Subcutaneous abdominal adipose tissue (tissue), 5 donors: ENCODE results near the gene UAP1L1.
"Not testable (repeated sequence)": the region's sequence is repeated elsewhere in the genome, so short reads cannot be mapped to it uniquely, and the experiment has no call there.

Experiments used
- H3K27ac ChIP-seq: one replicate; pipeline ENCODE4 v1.7.0; 2013; ENCODE audit warnings: low read depth, mild to moderate bottlenecking, inconsistent platforms, low read length, moderate library complexity
- H3K27me3 ChIP-seq, 5 donors: one replicate each; pipeline ENCODE4 v1.7.0; 2013; ENCODE audit warnings: low read length in 5 of 5, inconsistent platforms in 1 of 5; ENCODE audit not compliant: control insufficient read depth in 5 of 5, insufficient read depth in 4 of 5
- H3K36me3 ChIP-seq, 5 donors: one replicate each; pipeline ENCODE4 v1.7.0; 2013; ENCODE audit warnings: low read length in 5 of 5; ENCODE audit not compliant: control insufficient read depth in 5 of 5, insufficient read depth in 5 of 5
- H3K4me1 ChIP-seq, 5 donors: one replicate each; pipeline ENCODE4 v1.7.0; 2013; ENCODE audit warnings: low read length in 5 of 5, mild to moderate bottlenecking in 3 of 5, moderate library complexity in 1 of 5; ENCODE audit not compliant: control insufficient read depth in 5 of 5, insufficient read depth in 5 of 5
- H3K4me3 ChIP-seq, 5 donors: one replicate each; pipeline ENCODE4 v1.7.0; 2013; ENCODE audit warnings: low read length in 5 of 5, low read depth in 1 of 5
- H3K9ac ChIP-seq, 5 donors: one replicate each; pipeline ENCODE4 v1.7.0; 2013; ENCODE audit warnings: low read length in 5 of 5, mild to moderate bottlenecking in 4 of 5, moderate library complexity in 3 of 5
- H3K9me3 ChIP-seq, 5 donors: one replicate each; pipeline ENCODE4 v1.7.0; 2013; ENCODE audit warnings: low read length in 5 of 5; ENCODE audit not compliant: control insufficient read depth in 5 of 5
- donor health status: healthy.
- donor health status: healthy.
- donor health status: healthy.
- donor health status: healthy.
- donor health status: healthy.

Gene UAP1L1

DNA sequence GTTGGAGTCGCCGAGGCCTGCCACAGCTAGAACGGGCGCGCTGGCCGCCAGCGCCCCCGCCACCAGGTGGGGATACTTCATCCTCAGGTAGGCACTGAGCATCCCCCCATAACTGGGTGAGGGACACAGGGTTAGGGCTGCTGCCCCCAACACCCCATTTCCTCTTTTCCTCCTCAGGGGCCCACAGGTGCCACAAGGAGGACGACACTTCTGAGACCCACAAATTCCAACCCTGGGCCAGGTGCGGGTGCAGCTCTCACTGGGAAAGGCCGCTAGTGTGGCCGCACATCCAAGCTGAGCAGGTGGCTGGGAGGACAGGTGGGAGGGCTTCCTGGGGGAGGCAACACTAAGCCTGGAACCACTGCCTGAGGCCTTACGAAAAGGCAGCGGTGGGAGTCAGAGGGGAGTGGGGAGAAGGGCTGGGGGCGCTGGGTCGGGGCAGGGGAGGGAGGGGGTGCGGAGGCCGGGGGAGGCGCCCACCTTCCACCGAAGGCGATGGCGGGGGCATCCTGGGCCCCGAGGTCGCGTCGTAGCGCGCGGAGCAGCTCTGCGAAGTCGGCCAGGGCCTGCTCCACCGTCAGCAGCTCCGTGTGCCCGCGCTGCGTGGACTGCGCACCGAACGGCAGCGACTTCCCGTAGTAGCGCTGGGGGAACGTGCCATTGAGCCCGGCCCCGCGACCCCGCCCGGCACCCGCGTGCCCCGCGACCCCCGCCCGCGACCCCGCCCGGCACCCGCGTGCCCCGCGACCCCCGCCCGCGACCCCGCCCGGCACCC lies 36.3 kb downstream of the UAP1L1 start:
- Histone ChIP-seq H3K27ac (no peak overlapping the region), H3K9ac (peak overlapping the region in 1 of 5 donors; percentile 1), H3K4me1 (peaks cover 0 to 35% (median 22%) of the 10 kb centered on the region in 5 donors), H3K9me3 (no peaks in the 10 kb centered on the region), H3K36me3 (peaks cover 0 to 48% (median 39%) of the 10 kb centered on the region in 5 donors), H3K4me3 (peak overlapping the region in 1 of 5 donors; percentile 42), H3K27me3 (peaks cover 0 to 6% (median 0%) of the 10 kb centered on the region in 5 donors)

DNA sequence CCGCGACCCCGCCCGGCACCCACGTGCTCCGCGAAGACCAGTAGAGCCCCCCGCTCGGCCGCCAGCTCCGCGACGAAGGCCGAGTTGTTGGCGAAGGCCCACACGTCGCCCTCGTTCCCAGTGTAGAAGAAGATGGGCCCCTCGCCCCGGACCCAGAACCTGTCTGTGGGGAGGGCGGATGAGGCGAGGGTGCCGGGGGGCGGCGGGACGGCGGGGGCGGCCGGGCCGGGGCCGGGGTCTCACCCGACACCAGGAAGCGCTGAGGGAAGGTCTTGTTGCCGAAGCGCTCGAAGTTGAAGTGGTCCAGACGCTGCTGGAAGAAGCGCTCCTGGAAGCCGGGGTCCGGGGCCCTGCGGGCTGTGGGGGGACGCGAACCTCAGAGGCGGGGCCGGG lies 36.9 kb downstream of the UAP1L1 start:
- H3K27me3 ChIP-seq = peaks cover 0 to 6% (median 0%) of the 10 kb centered on the region in 5 donors
- no peak overlapping the region for H3K27ac ChIP-seq
- H3K4me1 ChIP-seq = peaks cover 0 to 35% (median 22%) of the 10 kb centered on the region in 5 donors
- peaks cover 0 to 41% (median 34%) of the 10 kb centered on the region in 5 donors for H3K36me3 ChIP-seq
- no peaks in the 10 kb centered on the region for H3K9me3 ChIP-seq
- H3K4me3 ChIP-seq = peak overlapping the region in 4 of 5 donors; percentile 44 to 72 (median 56)
- peak overlapping the region in 2 of 5 donors; percentile 55 to 56 for H3K9ac ChIP-seq

DNA sequence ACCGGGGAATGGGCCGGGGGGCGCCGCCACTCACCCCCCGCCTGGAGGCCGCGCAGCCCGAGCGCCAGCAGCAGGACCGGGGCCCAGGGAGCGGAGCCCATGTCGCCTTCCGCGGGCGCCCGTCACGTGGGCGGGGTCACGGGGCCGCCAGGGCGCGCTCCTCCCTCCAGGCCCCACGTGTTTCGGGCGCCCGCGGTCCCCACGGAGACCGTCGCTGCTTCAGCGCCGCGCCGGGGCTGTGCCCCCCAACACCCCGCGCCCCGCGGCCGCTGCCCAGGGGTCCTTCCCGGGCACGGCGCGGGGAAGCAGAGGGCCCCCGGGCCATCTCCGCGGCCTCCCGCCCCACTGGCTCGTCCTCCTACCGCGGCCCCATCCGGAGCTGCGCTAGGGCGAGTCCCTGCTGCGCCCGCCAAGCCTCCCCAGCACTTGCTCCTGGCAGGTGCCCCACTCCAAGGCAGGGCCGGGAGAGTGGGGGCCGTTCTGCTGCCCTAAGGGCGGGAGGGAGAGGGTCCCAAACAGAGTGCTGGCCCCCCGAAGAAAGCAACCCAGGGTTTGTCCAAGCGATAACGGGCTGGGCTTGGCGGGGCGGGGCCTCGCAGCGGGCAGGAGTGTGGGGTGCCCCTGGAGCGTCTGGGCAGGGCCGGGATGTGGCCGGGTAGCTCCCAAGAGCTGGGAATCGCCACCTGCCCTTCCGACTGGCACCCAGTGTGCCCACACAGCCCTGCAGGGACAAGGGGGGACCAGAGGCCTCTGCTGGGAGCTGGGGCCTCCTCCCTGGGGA lies 37.5 kb downstream of the UAP1L1 start, which contains the start of gene DPP7:
DPP7 (minus strand) TSS at position 121 of the 781 bp plus-strand sequence; CDS start at position 101, 20 bp downstream.
- Histone ChIP-seq H3K36me3 (peaks cover 0 to 36% (median 28%) of the 10 kb centered on the region in 5 donors), H3K9ac (peak within 1 kb of the TSS in 4 of 5 donors; percentile 55 to 71 (median 58)), H3K9me3 (no peaks in the 10 kb centered on the region), H3K27ac (no peak within 1 kb of the TSS), H3K4me3 (peak within 1 kb of the TSS in 4 of 5 donors; percentile 44 to 72 (median 56)), H3K4me1 (peaks cover 0 to 35% (median 22%) of the 10 kb centered on the region in 5 donors), H3K27me3 (peaks cover 0 to 6% (median 0%) of the 10 kb centered on the region in 5 donors)

DNA sequence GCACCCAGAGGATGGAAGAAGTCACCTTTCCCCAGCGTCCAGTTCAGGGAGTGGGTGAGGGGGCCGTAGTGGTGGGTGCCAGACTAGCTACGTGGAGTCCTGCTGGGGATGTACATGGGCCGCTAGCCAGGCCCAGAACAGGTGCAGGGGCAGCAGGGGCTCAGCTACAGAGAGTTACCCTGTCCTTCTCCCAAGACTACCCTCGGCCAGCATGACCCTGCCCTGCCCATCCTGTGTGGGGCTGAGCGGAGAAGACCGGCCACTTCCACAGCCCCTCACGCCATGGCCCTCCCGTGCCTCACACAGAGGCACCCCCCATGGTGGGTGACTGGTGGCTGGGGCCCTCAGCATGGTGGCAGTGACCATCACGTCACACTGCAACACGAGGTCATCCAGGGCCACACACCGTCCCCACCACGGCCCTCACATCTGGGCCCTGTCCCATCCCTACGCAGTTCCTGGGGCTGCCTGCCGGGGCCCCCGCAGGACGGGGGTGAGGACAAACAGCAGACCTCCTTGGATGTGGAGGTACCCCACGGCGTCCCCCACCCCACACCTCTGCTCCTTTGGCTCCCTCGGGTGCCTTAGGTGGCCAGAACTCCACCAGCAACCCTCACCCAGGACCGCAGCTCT lies 38.2 kb downstream of the UAP1L1 start:
- Histone ChIP-seq H3K27me3 (peaks cover 0 to 6% (median 0%) of the 10 kb centered on the region in 5 donors), H3K9me3 (no peaks in the 10 kb centered on the region), H3K4me1 (peaks cover 0 to 35% (median 22%) of the 10 kb centered on the region in 5 donors), H3K36me3 (peaks cover 0 to 29% (median 21%) of the 10 kb centered on the region in 5 donors), H3K9ac (peak overlapping the region in 2 of 5 donors; percentile 61 to 71), H3K27ac (no peak overlapping the region), H3K4me3 (peak overlapping the region in 3 of 5 donors; percentile 55 to 72 (median 57))

DNA sequence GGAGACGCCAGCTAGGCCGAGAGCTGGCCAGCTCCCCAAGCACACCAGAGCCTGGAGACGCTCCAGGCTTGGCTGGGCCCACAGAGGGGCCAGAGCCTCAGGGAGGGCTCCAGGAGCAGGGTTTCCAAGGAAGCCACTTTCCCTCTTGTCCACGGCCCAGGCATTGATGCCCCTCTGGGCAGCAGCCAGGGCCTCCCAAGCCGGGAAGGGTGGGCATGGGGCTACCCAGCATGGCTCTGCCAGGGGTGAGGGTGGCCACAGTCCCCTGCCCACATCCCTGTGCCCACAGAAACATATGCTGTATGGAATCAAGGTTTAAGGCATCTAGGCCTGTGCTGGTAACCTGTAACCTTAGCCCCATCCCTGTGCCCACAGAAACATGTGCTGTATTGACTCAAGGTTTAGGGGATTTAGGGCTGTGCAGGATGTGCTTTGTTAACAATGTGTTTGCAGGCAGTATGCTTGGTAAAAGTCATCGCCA lies 38.8 kb downstream of the UAP1L1 start:
- H3K9me3 ChIP-seq = no peaks in the 10 kb centered on the region
- H3K4me3 ChIP-seq = no peak overlapping the region
- peaks cover 0 to 35% (median 22%) of the 10 kb centered on the region in 5 donors for H3K4me1 ChIP-seq
- H3K9ac ChIP-seq = peak overlapping the region in 1 of 5 donors; percentile 25
- H3K36me3 ChIP-seq = peaks cover 0 to 23% (median 15%) of the 10 kb centered on the region in 5 donors
- H3K27ac ChIP-seq = no peak overlapping the region
- peaks cover 0 to 6% (median 0%) of the 10 kb centered on the region in 5 donors for H3K27me3 ChIP-seq

DNA sequence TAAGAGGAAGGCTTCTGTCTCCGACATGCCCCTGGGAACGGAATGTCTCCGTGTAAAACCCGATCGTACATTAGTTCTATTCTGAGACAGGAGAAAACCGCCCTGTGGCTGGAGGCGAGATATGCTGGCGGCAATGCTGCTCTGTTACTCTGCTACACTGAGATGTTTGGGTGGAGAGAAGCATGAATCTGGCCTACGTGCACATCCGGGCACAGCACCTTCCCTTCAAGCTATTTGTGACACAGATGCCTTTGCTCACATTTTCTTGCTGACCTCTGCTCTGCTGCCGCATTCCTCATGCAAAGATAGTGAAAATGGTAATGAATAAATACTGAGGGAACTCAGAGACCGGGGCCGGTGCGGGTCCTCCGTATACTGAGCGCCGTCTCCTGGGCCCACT lies 39.4 kb downstream of the UAP1L1 start:
- Histone ChIP-seq H3K9ac (no peak overlapping the region), H3K4me1 (peaks cover 0 to 35% (median 22%) of the 10 kb centered on the region in 5 donors), H3K27me3 (peaks cover 0 to 6% (median 0%) of the 10 kb centered on the region in 5 donors), H3K9me3 (no peaks in the 10 kb centered on the region), H3K27ac (no peak overlapping the region), H3K4me3 (no peak overlapping the region), H3K36me3 (peaks cover 0 to 16% (median 14%) of the 10 kb centered on the region in 5 donors)

DNA sequence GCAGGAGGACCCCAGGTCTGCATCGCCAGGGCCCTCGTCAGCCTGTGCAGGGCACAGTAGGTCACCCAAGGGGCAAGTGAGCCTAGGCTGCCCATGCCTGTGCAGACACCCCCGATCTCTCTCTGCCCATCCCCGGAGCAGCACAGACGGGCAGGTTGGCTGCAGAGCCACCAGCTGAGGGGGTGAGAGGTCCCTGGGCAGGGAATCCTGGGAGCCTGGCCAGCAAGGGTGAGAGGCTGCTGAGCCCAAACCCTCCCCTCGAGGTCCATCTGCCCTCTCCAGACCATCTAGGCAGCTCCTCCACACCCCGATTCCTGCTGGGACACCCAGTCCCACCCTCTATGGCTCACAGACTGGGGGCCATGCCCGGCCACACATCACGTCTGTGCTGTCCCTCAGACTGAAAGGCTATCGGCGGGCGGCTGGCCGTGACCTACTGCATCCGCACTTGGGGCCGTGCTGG lies 40.0 kb downstream of the UAP1L1 start:
- Histone ChIP-seq H3K4me1 (peaks cover 0 to 35% (median 22%) of the 10 kb centered on the region in 5 donors), H3K27ac (no peak overlapping the region), H3K9ac (peak overlapping the region in 1 of 5 donors; percentile 10), H3K4me3 (peak overlapping the region in 1 of 5 donors; percentile 11), H3K36me3 (peaks cover 0 to 11% (median 8%) of the 10 kb centered on the region in 5 donors), H3K27me3 (peaks cover 0 to 6% (median 0%) of the 10 kb centered on the region in 5 donors), H3K9me3 (no peaks in the 10 kb centered on the region)

DNA sequence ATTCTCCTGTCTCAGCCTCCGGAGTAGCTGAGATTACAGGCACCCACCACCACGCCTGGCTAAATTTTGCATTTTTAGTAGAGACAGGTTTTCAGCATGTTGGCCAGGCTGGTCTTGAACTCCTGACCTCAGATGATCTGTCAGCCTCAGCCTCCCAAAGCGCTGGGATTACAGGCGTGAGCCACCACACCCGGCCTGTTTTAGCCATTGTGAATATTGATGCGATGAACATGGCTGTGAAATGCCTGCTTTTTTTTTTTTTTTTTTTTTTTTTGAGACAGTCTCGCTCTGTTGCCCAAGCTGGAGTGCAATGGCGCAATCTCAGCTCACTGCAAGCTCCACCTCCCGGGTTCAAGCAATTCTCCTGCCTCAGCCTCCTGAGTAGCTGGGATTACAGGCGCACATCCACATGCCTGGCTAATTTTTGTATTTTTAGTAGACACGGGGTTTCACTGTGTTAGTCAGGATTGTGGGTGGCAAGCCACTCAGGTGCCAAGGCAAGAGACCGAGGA lies 40.8 kb downstream of the UAP1L1 start:
- not testable (repeated sequence) for H3K9me3 ChIP-seq, H3K36me3 ChIP-seq, H3K27ac ChIP-seq, H3K4me3 ChIP-seq, H3K9ac ChIP-seq, H3K27me3 ChIP-seq
- H3K4me1 ChIP-seq = peaks cover 0 to 35% (median 21%) of the 10 kb centered on the region in 5 donors
